GM12873 (cell line): Measurements from ENCODE around the gene FAF1.

Experiments
- TF ChIP-seq, protein P1 (sequence below): IDR thresholded peaks from 2 replicates; pipeline ENCODE4 v1.5.1; 2012; ENCODE audit warnings: low read depth, mild to moderate bottlenecking, moderate library complexity, low read length, control low read depth; ENCODE audit not compliant: insufficient read depth; ENCODE audit errors: missing control alignments

Gene FAF1

GRCh38 chr1:50841791-50842387 is 118.2 kb downstream of the FAF1 start:
- TF ChIP-seq, protein P1, sequence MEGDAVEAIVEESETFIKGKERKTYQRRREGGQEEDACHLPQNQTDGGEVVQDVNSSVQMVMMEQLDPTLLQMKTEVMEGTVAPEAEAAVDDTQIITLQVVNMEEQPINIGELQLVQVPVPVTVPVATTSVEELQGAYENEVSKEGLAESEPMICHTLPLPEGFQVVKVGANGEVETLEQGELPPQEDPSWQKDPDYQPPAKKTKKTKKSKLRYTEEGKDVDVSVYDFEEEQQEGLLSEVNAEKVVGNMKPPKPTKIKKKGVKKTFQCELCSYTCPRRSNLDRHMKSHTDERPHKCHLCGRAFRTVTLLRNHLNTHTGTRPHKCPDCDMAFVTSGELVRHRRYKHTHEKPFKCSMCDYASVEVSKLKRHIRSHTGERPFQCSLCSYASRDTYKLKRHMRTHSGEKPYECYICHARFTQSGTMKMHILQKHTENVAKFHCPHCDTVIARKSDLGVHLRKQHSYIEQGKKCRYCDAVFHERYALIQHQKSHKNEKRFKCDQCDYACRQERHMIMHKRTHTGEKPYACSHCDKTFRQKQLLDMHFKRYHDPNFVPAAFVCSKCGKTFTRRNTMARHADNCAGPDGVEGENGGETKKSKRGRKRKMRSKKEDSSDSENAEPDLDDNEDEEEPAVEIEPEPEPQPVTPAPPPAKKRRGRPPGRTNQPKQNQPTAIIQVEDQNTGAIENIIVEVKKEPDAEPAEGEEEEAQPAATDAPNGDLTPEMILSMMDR, result no peak

DNA sequence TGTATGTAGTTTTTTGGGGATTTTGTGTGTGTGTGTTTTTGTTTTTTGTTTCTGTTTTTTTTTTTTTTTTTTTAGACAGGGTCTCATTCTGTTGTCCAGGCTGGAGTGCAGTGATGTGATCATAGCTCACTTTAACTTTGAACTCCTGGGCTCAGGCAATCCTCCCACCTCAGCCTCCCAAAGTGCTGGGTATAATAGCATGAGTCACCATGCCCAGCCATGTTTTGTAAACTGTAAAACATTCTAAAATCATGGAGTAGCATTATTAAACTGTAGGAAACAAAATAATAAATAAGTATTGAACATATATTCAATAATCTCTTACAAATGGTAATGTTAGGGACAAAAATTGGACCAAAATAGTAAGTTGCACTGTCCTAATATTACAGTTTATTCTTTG is 124.0 kb downstream of the FAF1 start:
- TF ChIP-seq, protein P1, result no peak

DNA sequence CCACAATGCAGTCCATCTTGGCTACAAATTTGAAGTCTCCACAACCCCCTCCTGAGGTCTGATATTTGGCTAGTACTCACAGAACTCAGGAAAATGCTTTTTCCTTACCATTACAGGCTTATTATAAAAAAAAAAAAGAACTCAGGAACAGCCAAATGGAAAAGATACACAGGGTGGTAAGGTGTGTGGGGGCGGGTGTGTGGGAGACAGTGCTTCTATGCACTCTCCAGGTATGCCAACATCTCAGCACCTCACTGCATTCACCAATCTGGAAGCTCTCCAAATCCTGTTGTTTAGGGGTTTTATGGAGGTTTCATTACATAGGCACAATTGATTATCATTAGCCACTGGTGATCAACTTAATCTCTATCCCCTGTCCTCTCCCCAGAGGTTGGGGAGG is 126.9 kb downstream of the FAF1 start:
- TF ChIP-seq, protein P1, result no peak

GRCh38 chr1:50832167-50832566 is 127.9 kb downstream of the FAF1 start:
- TF ChIP-seq, protein P1, result no peak

DNA sequence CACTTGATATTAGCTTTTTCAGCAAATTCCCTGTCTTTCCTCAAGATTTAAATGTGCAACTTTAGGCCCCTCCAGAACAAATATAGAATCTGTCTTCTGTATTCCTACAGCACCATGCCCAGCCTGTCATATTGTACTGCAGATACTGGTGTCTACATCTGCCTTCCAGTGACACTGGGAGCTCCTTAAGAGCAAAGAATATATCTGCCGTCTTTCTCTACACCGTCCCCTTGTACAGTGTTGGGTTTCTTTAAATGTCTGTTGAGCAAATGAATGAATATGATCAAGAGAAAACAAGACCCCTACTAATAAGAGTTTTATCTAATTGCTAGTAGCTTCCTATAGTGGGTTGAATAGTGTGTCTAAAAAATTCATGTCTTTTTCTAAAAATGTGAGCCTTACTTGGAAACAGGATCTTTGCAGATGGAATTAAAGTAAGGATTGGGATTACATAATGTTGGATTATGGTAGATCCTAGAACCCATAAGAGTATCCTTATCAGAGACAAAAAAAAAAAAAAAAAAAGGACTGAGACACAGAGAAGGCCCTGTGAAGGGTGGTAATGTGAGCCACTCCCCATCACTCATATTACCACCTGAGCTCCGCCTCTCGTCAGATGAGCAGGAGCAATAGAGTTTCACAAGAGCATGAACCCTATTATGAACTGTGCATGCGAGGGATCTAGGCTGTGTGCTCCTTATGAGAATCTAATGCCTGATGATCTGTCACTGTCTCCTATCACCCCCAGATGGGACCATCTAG is 128.6 kb downstream of the FAF1 start:
- TF ChIP-seq, protein P1, result no peak

DNA sequence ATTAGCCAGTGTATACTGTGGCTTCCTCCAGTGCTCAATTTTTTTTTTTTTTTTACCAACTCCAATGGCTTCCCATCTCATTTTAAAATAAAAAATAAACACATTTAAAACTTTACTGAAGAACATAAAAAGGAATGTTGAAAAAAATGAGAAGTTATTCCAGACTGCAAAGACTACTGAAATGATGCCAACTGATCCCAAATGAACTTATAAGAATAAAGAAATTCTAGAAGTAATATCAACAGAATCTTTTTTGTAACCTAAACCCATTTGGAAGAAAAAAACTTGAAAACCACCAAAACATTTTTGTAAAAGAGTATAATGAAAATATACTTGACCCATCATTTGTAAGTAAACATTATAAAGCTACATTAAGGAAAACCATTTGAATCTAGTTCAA is 129.4 kb downstream of the FAF1 start:
- TF ChIP-seq, protein P1, result no peak

- TF ChIP-seq, protein P1, result no peak
These were observed 130.8 kb downstream of the FAF1 start for GRCh38 chr1:50829014-50829958.
